SK-N-SH (cell line): ENCODE measurements around the gene FLNA. TPM values are rescaled to one million over a fixed set of nuclear protein-coding genes. Genes with fewer than 3 reads are reported as not detected.

Experiments used
- CTCF ChIA-PET: fragments of 300-600, 350-600 bp; formaldehyde crosslinking; extraction: SDS; loops from one replicate; lab custom pipeline; 2021; lab: Yijun Ruan, JAX
- POLR2A ChIA-PET: fragments of 350-600 bp; sonication (Branson Sonifier 250); formaldehyde crosslinking; extraction: SDS; loops from one replicate; lab custom pipeline; 2020; ENCODE audit warnings: antibody characterized with exemption, inconsistent platforms; lab: Yijun Ruan, JAX
- DNase-seq: peaks from one replicate; pipeline ENCODE4 v3.0.0; 2012
- H2AFZ ChIP-seq: fragments of 200-600 bp; sonication (generic); 2 replicates; pipeline ENCODE4 v1.8.1; 2016; ENCODE audit warnings: antibody characterized with exemption, mild to moderate bottlenecking, low read depth
- H3F3A ChIP-seq: fragments of 200-600 bp; sonication (generic); replicated peaks from 2 replicates; pipeline ENCODE3; 2016; ENCODE audit warnings: antibody characterized with exemption, mild to moderate bottlenecking; ENCODE audit not compliant: insufficient read depth
- H3K27ac ChIP-seq, 2 experiments: fragments of 200-500 bp in 1 of 2; fragments of 200-600 bp in 1 of 2; sonication (Bioruptor generic) in 1 of 2; sonication (generic), shearing (Covaris generic) in 1 of 2; 2 replicates each; pipeline versions ENCODE4 v1.5.1 to v1.6.1; 2014 to 2016; ENCODE audit warnings: low read depth in 2 of 2, inconsistent platforms in 1 of 2, low read length in 1 of 2, mild to moderate bottlenecking in 1 of 2, mixed read lengths in 1 of 2
- H3K27me3 ChIP-seq: fragments of 200-600 bp; sonication (generic), shearing (Covaris generic); 2 replicates; pipeline ENCODE4 v1.6.1; 2016; ENCODE audit warnings: mixed run types; ENCODE audit not compliant: insufficient read depth
- H3K36me3 ChIP-seq, 2 experiments: fragments of 200-500 bp in 1 of 2; fragments of 200-600 bp in 1 of 2; sonication (Bioruptor generic) in 1 of 2; sonication (generic) in 1 of 2; replicated peaks in 1 of 2; 2 replicates each; pipeline versions ENCODE3 to v1.5.1; 2014 to 2016; ENCODE audit warnings: low read length in 1 of 2, mild to moderate bottlenecking in 1 of 2; ENCODE audit not compliant: insufficient read depth in 2 of 2, control insufficient read depth in 1 of 2
- H3K4me1 ChIP-seq, 2 experiments: fragments of 200-500 bp in 1 of 2; fragments of 200-600 bp in 1 of 2; sonication (Bioruptor generic) in 1 of 2; sonication (generic), shearing (Covaris generic) in 1 of 2; 2 replicates each; pipeline versions ENCODE4 v1.5.1 to v1.6.1; 2014 to 2016; ENCODE audit warnings: low read depth in 1 of 2, low read length in 1 of 2, mixed run types in 1 of 2; ENCODE audit not compliant: insufficient read depth in 2 of 2, control insufficient read depth in 1 of 2
- H3K4me2 ChIP-seq: fragments of 200-600 bp; sonication (generic), shearing (Covaris generic); 2 replicates; pipeline ENCODE4 v1.6.1; 2017; ENCODE audit warnings: mixed run types
- H3K4me3 ChIP-seq, 2 experiments: fragments of 200-500 bp in 1 of 2; fragments of 200-600 bp in 1 of 2; sonication (Bioruptor generic) in 1 of 2; sonication (generic), shearing (Covaris generic) in 1 of 2; 2 replicates each; pipeline versions ENCODE4 v1.5.1 to v1.8.1; 2014 to 2016; ENCODE audit warnings: low read depth in 2 of 2, inconsistent platforms in 1 of 2, low read length in 1 of 2, mild to moderate bottlenecking in 1 of 2, mixed read lengths in 1 of 2, moderate library complexity in 1 of 2
- H3K79me2 ChIP-seq: fragments of 200-600 bp; sonication (generic); 2 replicates; pipeline ENCODE4 v1.8.1; 2017; ENCODE audit warnings: mild to moderate bottlenecking; ENCODE audit not compliant: insufficient read depth
- H3K9ac ChIP-seq: fragments of 200-600 bp; sonication (generic); 2 replicates; pipeline ENCODE4 v1.6.1; 2017; ENCODE audit warnings: mixed run types
- H3K9me2 ChIP-seq: fragments of 200-600 bp; sonication (generic); 2 replicates; pipeline ENCODE4 v1.6.1; 2017; ENCODE audit warnings: mixed run types
- H3K9me3 ChIP-seq: fragments of 200-600 bp; sonication (generic); 2 replicates; pipeline ENCODE4 v1.6.1; 2017; ENCODE audit warnings: mixed run types, mild to moderate bottlenecking, moderate library complexity
- H4K20me1 ChIP-seq: fragments of 200-600 bp; sonication (generic); 2 replicates; pipeline ENCODE4 v1.6.1; 2017; ENCODE audit warnings: mild to moderate bottlenecking, mixed run types; ENCODE audit not compliant: insufficient read depth
- ELF1 ChIP-seq: IDR thresholded peaks from 2 replicates; pipeline ENCODE4 v1.4.0; 2012
- FOSL2 ChIP-seq: IDR thresholded peaks from 2 replicates; pipeline ENCODE4 v1.4.0; 2012; ENCODE audit warnings: low read depth, mild to moderate bottlenecking, moderate library complexity, borderline replicate concordance
- FOXJ3 ChIP-seq: sonication (generic); formaldehyde crosslinking; IDR thresholded peaks from 2 replicates; pipeline ENCODE4 v1.5.1; 2020; ENCODE audit warnings: mild to moderate bottlenecking, missing genetic modification reagents
- FOXM1 ChIP-seq: IDR thresholded peaks from 2 replicates; pipeline ENCODE4 v1.4.0; 2012; ENCODE audit warnings: low read depth, mild to moderate bottlenecking
- JUND ChIP-seq: IDR thresholded peaks from 2 replicates; pipeline ENCODE4 v1.4.0; 2012
- MEF2A ChIP-seq: IDR thresholded peaks from 2 replicates; pipeline ENCODE4 v1.4.0; 2012; ENCODE audit warnings: low read depth, borderline replicate concordance
- MXI1 ChIP-seq: IDR thresholded peaks from 2 replicates; pipeline ENCODE4 v1.6.1; 2012; ENCODE audit warnings: mild to moderate bottlenecking, low read depth, low read length, improper control_type of control experiment
- NFIC ChIP-seq: IDR thresholded peaks from 2 replicates; pipeline ENCODE4 v1.4.0; 2012; ENCODE audit warnings: borderline replicate concordance
- NRF1 ChIP-seq: IDR thresholded peaks from 2 replicates; pipeline ENCODE4 v1.6.1; 2012; ENCODE audit warnings: low read depth, mild to moderate bottlenecking, low read length
- RCOR1 ChIP-seq: fragments of 150-350 bp; IDR thresholded peaks from 2 replicates; pipeline ENCODE4 v1.6.1; 2017; ENCODE audit warnings: antibody characterized with exemption, low read length
- RXRA ChIP-seq: IDR thresholded peaks from 2 replicates; pipeline ENCODE4 v1.4.0; 2012; ENCODE audit warnings: low read depth, mild to moderate bottlenecking, borderline replicate concordance
- SIN3A ChIP-seq: IDR thresholded peaks from 2 replicates; pipeline ENCODE4 v1.6.1; 2012; ENCODE audit warnings: low read depth, mild to moderate bottlenecking, low read length, moderate library complexity, borderline replicate concordance
- TAF1 ChIP-seq: IDR thresholded peaks from 2 replicates; pipeline ENCODE4 v1.6.1; 2012; ENCODE audit warnings: low read depth, mild to moderate bottlenecking, low read length, moderate library complexity, borderline replicate concordance
- TEAD4 ChIP-seq: IDR thresholded peaks from 2 replicates; pipeline ENCODE4 v1.4.0; 2012; ENCODE audit warnings: mild to moderate bottlenecking, borderline replicate concordance; ENCODE audit not compliant: insufficient read depth
- WGBS: methylation state at CpG from one replicate; pipeline ENCODE4 v1.1.6; 2017; ENCODE audit warnings: low lambda C conversion rate; 5-methylcytosine and 5-hydroxymethylcytosine counted together
- polyA plus RNA-seq, 3 experiments: library from polyadenylated mRNA; depleted of rRNA; stranded (reverse); fragments of >200 nt; gene quantifications; 2 replicates each; pipeline ENCODE4 v1.2.3, GENCODE V29; 2012
- TF ChIP-seq, protein P1 (sequence below): IDR thresholded peaks from 2 replicates; pipeline ENCODE4 v1.4.0; 2012; ENCODE audit warnings: low read depth
- TF ChIP-seq, protein P2 (sequence below): fragments of 200-600 bp; sonication (generic); IDR thresholded peaks from 2 replicates; pipeline ENCODE4 v1.6.1; 2017; ENCODE audit warnings: antibody characterized with exemption, mild to moderate bottlenecking, moderate library complexity
- TF ChIP-seq, protein P3 (sequence below): fragments of 150-350 bp; IDR thresholded peaks from 2 replicates; pipeline ENCODE4 v1.6.1; 2017; ENCODE audit warnings: antibody characterized with exemption, low read length, low read depth, borderline replicate concordance
- TF ChIP-seq, protein P4 (sequence below): IDR thresholded peaks from 2 replicates; pipeline ENCODE4; 2012

Gene FLNA
- polyA plus RNA-seq, 1 of the 3 experiments (the other 2 are of a cell fraction) = 550 TPM

DNA sequence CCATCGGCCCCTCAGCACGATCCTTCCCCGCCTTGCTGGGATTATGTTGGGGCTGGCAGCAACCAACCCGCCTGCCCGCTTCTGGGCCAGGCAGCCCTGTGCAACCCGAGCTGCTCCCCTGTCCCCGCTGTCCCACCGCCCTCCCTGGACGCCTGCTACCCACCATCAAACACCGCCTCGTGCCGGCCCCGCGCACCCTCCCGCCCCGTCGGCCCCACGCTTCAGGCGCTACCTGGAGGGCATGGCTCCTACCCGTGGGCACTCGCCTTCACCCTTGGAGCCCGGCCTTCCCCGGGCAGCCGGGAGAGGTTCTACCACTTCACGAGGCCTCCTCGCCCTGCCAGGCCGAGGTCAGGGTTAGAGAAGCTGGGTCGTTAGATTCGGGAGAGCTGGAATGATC is 41.9 kb downstream of the FLNA start:
- no peak overlapping the region for H2AFZ ChIP-seq
- DNase-seq = no peak
- H3K4me3 ChIP-seq = no peak overlapping the region
- H3K27ac ChIP-seq = no peak overlapping the region
- H3K79me2 ChIP-seq = no peaks in the 10 kb centered on the region
- H3K27me3 ChIP-seq = peaks cover 56% of the 10 kb centered on the region
- no peaks in the 10 kb centered on the region for H3F3A ChIP-seq
- no peaks in the 10 kb centered on the region for H3K4me1 ChIP-seq
- no peaks in the 10 kb centered on the region for H4K20me1 ChIP-seq
- no peaks in the 10 kb centered on the region for H3K9me2 ChIP-seq
- ChIA-PET CTCF (interaction anchor here (1.2 kb wide), 1 partner anchor 16 kb away, joined by 4 read pairs; no protein-coding TSS in a partner anchor), POLR2A (no interaction called here)
- TF ChIP-seq RXRA (no peak), TEAD4 (no peak)
- no peak overlapping the region for H3K9ac ChIP-seq
- H3K9me3 ChIP-seq = no peaks in the 10 kb centered on the region
- H3K36me3 ChIP-seq = no peaks in the 10 kb centered on the region
- H3K4me2 ChIP-seq = no peak overlapping the region
- 60% methylated on average over 29 of the region's 29 CpGs for WGBS

DNA sequence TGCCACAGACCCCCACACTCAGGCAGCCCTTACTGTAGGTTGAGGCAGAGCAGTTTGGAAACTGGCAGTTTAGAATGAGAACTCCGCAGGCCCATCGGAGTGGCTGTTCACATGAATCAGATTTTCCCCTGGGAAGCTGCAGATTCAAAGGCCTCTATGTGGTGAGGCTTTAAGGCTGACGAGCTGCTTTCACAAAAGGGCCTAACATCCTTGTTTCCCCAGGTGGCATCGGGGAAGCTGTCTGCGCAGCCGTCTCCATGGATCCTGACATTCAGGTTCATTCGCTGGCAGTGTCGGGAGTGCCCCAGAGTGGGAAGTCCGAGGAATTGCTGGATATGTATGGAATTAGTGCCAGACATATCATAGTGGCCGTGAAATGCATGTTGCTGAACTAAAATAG is 45.1 kb downstream of the FLNA start:
- no peak overlapping the region for H3K4me2 ChIP-seq
- 52% methylated on average over 10 of the region's 10 CpGs for WGBS
- no peaks in the 10 kb centered on the region for H4K20me1 ChIP-seq
- H3K27ac ChIP-seq = no peak overlapping the region
- H3K4me1 ChIP-seq = no peaks in the 10 kb centered on the region; a peak in 1 of 4 replicates
- no peak overlapping the region for H2AFZ ChIP-seq
- H3K4me3 ChIP-seq = no peak overlapping the region
- ChIA-PET CTCF (interaction anchor here (1.2 to 1.5 kb wide), 2 partner anchors 12 to 15 kb away, joined by 3 to 4 read pairs; no protein-coding TSS in a partner anchor), POLR2A (no interaction called here)
- no peaks in the 10 kb centered on the region for H3K9me3 ChIP-seq
- H3F3A ChIP-seq = no peaks in the 10 kb centered on the region
- H3K9me2 ChIP-seq = no peaks in the 10 kb centered on the region
- TF ChIP-seq, protein P1, sequence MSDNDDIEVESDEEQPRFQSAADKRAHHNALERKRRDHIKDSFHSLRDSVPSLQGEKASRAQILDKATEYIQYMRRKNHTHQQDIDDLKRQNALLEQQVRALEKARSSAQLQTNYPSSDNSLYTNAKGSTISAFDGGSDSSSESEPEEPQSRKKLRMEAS = no peak
- TF ChIP-seq TEAD4 (no peak), MEF2A (no peak), FOSL2 (no peak), SIN3A (no peak), RXRA (no peak), MXI1 (no peak), NRF1 (no peak), FOXM1 (no peak), JUND (no peak), ELF1 (no peak)
- H3K9ac ChIP-seq = no peak overlapping the region
- H3K27me3 ChIP-seq = peaks cover 77% of the 10 kb centered on the region
- no peaks in the 10 kb centered on the region for H3K36me3 ChIP-seq
- no peak for DNase-seq
- H3K79me2 ChIP-seq = no peaks in the 10 kb centered on the region

DNA sequence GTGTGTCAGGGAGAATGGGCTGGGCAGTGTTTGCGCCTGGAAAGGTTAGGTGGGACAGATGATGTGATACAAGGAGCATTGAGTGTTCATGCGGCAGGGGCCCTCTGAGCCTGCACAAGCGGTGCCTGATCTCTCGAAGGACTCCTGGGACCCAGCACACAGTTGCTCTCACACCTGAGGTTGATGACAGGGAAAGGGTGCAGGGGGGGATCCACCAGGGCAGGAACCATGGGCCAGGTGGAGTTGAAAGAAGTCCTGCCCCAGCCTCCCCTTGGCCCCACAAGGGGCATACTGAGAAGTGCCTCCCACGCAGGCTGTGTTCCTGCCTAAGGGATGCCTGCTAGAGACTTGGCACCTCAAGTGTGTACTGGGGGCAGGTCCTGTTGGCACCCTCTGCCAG is 45.8 kb downstream of the FLNA start:
- Histone ChIP-seq H3K27me3 (peaks cover 77% of the 10 kb centered on the region), H3K4me2 (no peak overlapping the region), H3K4me3 (no peak overlapping the region), H3F3A (no peaks in the 10 kb centered on the region), H3K9ac (no peak overlapping the region), H3K4me1 (no peaks in the 10 kb centered on the region; a peak in 1 of 4 replicates), H3K9me3 (no peaks in the 10 kb centered on the region), H3K27ac (no peak overlapping the region), H4K20me1 (no peaks in the 10 kb centered on the region), H2AFZ (no peak overlapping the region), H3K36me3 (no peaks in the 10 kb centered on the region), H3K9me2 (no peaks in the 10 kb centered on the region), H3K79me2 (no peaks in the 10 kb centered on the region)
- DNase-seq = no peak
- ChIA-PET CTCF (interaction anchor here (1.2 kb wide), 1 partner anchor 14 kb away, joined by 4 read pairs; no protein-coding TSS in a partner anchor), POLR2A (no interaction called here)
- 42% methylated on average over 4 of the region's 5 CpGs for WGBS
- TF ChIP-seq, protein P1 = no peak
- no peak for TF ChIP-seq JUND
- TF ChIP-seq RCOR1 = no peak
- no peak for TF ChIP-seq NFIC
- no peak for TF ChIP-seq FOXJ3
- TF ChIP-seq, protein P2, sequence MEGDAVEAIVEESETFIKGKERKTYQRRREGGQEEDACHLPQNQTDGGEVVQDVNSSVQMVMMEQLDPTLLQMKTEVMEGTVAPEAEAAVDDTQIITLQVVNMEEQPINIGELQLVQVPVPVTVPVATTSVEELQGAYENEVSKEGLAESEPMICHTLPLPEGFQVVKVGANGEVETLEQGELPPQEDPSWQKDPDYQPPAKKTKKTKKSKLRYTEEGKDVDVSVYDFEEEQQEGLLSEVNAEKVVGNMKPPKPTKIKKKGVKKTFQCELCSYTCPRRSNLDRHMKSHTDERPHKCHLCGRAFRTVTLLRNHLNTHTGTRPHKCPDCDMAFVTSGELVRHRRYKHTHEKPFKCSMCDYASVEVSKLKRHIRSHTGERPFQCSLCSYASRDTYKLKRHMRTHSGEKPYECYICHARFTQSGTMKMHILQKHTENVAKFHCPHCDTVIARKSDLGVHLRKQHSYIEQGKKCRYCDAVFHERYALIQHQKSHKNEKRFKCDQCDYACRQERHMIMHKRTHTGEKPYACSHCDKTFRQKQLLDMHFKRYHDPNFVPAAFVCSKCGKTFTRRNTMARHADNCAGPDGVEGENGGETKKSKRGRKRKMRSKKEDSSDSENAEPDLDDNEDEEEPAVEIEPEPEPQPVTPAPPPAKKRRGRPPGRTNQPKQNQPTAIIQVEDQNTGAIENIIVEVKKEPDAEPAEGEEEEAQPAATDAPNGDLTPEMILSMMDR = no peak
- TF ChIP-seq, protein P3, sequence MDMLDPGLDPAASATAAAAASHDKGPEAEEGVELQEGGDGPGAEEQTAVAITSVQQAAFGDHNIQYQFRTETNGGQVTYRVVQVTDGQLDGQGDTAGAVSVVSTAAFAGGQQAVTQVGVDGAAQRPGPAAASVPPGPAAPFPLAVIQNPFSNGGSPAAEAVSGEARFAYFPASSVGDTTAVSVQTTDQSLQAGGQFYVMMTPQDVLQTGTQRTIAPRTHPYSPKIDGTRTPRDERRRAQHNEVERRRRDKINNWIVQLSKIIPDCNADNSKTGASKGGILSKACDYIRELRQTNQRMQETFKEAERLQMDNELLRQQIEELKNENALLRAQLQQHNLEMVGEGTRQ = no peak
- no peak for TF ChIP-seq TAF1
- TF ChIP-seq ELF1 = no peak
- TF ChIP-seq RXRA = no peak
- TF ChIP-seq, protein P4, sequence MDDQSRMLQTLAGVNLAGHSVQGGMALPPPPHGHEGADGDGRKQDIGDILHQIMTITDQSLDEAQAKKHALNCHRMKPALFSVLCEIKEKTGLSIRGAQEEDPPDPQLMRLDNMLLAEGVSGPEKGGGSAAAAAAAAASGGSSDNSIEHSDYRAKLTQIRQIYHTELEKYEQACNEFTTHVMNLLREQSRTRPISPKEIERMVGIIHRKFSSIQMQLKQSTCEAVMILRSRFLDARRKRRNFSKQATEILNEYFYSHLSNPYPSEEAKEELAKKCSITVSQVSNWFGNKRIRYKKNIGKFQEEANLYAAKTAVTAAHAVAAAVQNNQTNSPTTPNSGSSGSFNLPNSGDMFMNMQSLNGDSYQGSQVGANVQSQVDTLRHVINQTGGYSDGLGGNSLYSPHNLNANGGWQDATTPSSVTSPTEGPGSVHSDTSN = no peak
